HG02678 (cell line): Measurements from ENCODE around the gene CRACR2A.

Experiments used
- ATAC-seq: cut with Tn5 transposase; IDR thresholded peaks from one replicate; pipeline ENCODE4 v1.9.1; 2021; ENCODE audit warnings: mild to moderate bottlenecking, moderate library complexity; ENCODE audit not compliant: unreplicated experiment

CRACR2A gene

DNA sequence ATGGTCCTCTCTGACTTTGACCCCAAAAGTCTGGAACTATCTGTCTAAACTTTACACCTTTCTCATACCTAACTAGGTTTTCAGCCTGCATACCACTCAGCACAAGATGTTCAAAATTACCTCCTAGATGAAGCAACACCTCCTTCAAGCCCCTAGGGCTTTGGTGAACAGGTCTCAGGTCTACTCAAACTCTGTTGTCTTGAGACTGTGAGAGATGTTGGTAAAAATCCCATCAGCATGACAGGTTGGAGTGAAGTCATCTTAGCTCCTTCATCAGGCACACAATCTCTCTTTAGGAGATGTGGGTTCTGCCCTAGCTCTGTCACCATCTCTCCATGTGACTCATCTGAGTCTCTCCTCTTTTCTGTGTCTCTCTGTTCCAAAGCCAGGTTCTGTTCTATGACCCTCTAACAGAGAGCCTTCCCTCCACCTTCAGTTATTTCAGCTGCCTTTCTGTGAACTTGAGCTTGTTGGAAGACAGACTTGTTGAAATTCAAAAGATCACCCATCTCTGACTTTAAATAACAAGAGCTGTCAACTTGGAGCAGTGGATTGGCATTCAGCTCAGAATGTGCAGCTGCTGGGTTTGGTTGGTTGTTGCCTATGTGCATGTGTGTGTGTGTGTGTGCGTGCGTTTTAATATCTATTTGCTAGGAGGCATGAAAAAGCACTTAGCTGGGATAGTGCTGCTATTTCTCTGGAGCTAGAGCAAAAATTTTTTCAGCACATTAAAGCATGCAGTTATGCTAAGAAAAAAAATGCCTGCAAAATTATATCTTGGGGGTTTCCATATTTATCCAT lies 130.7 kb downstream of the CRACR2A start:
- ATAC-seq: no peak

DNA sequence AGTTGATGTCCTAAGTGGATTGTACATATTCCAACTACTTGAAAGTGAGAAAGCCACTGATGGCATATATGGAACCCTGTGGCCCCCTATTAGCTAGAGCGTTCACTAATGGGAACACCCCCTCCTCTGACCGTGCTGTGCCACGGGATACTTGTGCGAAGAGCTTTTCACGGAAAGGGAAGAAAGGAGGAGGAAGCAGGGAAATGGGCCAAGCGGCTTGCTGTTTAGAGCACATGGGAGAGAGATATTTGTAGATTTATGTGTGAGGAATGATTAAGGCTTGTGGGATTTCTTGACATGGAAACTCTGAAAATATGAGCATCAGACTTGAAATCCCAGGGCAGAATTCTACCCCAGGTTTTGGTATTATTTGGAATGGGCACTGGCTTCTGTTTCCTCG lies 132.1 kb downstream of the CRACR2A start:
- ATAC-seq: no peak

DNA sequence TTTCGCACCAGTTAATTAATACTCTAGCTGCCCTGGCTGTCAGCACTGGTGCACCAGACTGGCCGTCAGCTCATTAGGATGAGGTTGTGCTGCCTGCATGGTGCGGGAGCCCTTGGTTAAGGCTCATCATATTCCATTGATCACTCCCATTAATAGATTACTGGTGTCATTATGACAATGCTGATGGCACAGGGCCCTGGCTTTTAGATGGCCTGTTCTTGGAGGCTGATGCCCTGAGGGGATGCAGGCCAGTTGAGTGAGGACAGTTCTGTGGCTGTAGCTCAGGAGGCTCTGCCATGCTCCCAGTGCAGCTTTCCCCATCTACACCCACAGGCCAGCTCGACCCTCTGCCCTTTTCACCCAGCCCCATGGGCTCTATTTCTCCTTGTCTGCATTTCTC lies 135.3 kb downstream of the CRACR2A start:
- ATAC-seq: no peak

DNA sequence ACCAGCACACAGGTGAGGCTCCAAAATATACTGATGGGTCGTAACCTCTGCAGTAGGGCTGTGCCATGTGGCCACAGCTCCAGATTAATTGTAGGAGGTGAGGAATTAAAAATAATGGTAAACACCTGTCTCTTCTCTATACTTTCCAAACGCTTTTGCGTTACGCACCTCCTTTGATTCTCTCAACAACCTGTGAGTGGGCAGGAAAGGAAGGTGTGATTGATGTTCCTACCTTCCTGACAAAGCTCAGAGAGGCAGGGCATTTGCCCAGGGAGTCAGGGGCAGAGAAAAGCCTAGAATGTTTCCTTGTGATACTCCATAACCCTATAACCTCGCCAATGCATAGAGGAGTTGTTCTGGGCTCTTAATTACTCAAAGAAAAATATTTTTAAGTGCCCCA lies 137.0 kb downstream of the CRACR2A start:
- no peak for ATAC-seq

DNA sequence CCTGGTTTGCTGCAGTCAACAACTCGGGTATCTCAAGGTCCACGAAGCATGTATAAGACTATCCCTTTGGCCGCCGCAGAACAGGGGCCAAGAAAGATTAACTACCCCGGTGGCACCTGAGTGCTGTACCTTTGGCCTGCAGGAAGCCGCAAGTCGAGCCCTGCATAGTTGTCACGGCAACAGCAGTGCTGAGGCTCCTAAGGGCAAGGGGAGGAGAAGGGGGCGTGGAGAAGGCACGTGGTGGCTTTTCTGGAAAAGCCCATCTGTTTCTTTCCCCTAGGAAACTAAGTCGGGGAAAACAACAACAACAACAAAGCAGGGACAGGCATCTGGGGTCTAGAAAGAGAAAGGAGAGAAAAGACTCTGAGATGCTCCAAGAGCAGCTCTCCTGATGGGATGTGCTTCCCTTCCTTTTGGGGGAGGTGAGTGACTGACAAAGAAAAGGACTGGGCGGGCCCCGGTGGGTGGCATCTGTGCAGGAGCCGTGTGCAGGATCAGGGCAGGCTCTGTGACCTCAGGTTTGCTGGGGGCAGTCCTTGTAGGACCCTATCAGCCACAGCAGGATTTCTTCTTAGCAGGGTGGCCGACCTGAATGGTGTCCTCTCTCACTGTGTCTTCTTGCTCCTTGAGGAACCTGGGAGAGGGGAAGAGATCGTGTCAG lies 138.0 kb downstream of the CRACR2A start:
- no peak for ATAC-seq

DNA sequence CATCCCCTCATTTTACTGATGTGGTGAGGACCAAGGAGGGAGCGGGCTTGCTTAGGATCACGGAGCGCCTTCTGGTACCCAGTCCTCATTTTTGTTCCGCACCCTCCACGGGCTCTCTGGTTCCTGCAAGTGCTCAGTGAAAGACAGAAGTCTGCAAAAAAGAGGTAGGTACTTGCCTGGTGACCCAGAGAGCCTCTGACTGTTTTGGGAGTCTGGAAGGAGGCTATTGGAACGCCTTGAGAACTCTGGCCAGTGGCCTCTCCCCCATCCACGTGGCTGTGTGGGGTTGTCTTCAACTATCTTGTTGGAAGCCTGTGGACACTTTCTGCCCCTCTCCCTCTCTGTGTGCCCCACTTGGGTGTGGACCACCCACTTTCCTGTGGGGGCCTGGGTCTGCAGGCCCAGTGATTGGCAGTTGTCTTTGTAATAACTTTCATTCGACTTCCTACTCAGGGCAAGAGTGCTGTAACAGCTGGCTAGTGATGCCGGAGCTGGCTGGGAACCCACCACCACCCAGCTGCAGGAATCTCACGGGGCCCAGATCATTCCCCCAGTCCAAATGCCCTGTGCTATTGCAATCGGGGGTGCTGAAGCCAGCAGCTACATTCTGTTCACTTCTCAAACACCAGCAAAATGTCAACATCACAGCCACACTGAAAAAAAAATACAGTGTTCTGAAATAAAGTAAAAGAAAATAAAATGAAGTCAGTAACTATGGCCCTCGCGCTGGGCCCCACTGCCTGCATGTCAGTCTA lies 139.1 kb downstream of the CRACR2A start:
- no peak for ATAC-seq

DNA sequence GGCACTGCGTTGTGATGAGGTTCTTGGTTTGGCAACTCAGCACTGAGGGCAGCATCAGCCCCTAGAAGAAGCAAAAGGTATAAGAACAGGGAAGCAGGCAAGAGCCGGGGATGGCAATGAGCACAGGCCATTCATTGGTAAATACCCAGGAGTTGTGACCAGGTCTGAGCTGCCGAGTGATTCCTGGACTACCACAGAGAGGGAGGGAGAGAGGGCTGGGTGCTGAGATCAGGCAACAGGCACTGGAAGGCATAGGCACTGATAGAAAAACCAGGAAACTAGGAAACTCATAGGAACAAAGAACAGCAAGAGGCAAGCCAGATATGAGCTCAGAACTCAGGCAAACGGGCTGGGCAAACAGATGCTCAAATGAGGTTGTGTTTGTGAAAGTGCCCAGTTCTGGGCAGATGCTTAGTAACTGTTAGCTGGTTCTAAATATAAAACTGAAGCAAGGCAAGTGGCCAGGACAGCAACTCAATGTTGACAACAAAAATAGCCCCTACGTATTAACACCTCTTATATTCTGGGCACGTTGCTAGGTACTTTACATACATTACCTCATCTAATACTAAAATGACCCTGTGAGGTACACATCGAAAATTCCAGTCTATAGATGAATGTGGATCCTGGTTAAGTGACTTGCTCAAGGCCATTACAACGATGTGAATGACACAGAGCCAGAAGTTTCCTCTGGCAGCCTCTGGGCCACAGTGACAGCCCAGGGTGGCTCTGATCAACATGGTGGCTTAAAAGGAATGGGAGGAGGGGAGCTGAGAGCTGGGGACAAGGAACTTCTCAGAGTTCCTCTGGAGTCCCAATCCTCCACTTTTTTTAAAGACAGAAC lies 140.8 kb downstream of the CRACR2A start:
- ATAC-seq: no peak

DNA sequence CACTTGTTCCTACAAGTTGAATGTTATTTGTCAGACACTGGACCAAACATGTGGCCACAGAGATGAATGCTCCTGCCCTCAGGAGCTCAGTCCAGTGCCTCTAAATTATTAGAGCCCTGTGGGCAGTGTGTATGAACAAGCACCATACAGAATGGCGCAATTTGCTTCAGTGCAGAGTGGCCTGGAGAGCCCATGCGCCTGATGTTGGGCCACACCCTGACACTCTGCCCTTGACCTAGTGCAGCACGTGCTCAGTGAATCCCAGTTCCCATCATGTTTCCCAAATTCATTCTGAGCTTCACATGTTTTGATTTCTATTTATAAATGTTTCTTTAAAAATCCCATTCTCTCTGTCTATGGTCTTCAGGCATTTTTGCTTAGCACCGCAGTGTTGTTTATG lies 145.1 kb downstream of the CRACR2A start:
- ATAC-seq: no peak

DNA sequence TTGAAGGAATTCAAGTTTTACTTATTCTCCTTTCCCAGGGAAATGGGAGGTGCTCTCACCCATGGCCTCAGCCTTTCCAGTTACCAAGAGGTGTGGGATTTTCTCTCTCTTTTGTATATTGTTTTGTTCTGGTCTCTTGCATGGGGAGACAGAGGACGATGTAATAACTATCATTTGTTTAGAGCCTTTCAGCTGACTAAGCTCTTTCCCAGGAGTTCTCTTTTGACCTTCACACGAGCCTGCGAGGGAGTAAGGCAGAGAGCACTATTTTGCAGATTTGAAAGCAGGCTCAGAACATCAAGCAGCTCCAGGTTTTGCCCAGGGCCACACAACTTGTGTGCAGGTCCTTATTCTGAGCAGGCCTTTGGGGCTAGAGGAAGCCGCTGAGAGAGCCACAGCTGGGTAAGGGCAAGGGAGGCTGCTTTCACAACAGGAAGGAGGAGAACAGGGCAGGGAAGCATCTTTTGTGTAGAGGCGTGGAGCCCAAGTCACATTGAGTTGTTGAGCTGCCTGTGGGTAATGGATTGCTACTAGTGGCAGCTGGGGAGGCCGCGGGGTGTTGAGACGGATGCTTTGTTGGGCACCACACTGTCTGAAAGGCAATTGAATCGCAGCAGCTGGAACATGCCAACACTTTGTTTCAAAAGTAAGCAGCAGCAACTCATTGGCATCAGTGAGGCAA lies 145.7 kb downstream of the CRACR2A start:
- no peak for ATAC-seq

DNA sequence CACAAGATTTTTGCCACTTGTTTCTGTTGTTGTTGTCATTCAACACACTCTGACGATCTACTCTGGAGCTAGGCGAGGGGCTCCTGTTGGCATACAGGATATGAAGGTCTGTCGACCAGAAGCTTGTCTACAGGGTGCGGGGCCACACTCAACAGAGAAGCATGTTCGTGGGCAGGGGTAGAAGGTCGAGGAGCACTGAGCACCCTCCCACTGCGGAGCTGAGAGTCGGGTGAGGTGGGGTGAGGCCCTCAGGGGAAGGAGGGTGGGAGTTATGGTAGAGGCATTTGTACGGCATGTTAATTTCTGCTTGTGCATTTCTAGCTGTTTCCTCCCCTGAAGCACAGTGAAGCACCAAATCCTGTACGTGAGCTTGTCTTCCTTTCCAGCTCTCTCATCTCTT lies 146.8 kb downstream of the CRACR2A start:
- ATAC-seq: no peak

DNA sequence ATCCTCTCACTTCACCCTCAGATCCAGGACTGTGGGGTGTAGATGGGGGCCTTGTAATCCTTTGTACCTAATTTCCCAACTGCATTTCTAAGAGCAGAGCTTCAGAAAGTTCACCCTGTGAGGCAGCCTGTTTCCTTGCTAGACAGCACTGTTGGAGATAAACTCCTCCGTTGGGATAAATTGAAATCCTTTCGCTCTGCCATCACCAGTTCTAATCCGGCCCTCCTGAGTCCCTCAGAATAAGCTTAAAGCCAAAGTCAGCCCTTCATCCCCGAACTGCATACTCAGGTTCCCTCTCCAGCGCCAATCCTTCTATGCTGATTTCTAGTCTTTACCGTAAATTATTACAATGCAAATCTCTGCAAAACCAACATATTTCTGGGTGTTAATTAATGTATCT lies 147.2 kb downstream of the CRACR2A start:
- ATAC-seq: no peak

DNA sequence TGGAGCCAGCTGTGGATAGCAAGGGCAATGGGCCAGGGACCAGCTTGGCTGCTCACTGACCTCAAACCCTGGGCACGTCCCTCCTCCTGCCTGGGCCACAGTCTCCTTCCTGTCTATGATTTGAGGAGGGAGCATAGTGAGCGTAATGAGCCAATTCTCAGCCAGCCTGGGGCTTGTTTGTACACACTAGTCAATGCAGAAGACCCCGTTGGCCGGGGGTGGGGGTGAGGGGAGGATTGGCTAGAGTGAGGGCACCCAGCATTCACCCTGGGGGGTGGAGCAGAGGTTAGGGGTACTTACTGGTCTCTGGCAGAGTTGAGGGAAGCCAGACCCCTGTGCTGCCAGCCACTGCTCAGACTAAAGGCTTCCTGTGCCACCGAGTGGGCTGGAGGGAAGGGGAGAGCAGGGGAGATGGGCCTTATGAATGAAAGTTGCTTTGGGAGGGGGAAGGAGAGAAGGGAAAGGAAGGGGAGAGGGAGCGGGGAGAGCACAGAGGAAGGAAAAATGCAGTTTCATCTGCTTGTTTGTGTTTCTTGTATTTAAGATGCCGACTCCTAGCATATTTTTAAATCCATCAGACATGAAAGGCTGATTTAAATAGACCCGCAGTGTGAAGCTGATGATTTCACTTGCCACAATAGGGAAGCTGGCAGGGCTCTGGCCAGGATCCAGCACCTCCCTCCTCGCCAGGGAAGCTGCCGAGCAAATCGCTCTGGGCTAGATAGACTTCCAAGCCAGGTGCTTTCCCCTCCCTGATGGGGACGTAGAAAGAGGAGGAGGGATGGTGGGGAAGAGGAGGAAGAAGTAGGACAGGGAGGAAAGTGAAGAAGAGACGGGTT lies 147.9 kb downstream of the CRACR2A start:
- ATAC-seq: no peak

DNA sequence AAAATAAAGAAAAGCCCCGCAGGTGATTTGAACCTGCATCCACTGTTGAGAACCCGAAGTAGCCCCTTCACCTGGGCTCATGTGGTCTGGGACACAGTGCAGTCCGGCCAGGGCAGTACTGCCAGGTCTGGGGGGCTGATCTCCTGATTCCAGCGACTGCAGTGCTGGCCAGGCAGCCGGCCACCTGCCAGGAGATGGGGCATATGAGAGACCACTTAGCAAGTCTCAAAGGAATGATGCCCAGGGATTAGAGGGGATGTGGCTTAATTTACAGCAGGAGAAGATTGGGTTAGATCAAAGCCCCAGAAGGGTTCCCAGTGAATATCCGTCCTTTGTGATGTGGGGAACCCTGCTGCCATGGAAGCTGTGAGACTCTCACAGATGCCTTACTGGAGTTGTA lies 148.6 kb downstream of the CRACR2A start:
- no peak for ATAC-seq

DNA sequence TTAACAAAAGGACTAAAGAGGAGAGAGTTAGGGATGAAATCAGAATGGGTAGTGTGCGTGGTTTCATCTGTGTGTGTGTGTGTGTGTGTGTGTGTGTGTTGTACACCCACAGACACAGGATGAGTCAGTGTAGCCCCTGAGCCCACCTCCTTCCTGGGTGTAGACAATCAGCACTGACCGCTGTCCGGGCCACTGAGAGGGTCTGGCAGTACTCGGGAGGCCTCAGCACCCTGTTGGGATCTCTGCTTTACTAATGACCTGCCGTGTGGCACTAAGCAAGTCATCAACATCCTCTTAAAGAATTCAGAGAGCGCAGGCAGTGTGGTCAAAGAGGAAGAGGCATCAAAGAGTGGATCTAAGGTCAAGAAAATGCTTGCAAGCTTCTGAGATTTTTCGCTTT lies 149.3 kb downstream of the CRACR2A start:
- ATAC-seq: no peak

DNA sequence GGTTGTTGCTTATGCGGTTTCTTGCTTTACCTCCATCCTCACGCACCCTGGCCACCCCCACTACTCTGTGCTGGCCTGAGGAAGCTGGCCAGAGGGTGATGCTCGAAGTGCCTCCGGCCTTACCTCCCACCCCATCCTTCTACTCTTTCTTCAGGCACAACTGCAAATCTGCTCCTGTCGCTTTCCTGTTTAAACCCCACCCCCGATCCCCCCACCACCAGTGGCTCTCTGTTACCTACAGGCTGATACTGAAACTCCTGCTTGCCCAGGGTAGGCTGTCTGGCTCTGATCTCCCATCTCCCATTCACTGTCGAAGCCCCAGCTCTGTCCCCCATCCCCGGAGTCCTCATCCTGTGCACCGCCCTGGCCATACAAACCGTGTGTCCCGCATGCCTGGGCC lies 150.4 kb downstream of the CRACR2A start:
- ATAC-seq: no peak

DNA sequence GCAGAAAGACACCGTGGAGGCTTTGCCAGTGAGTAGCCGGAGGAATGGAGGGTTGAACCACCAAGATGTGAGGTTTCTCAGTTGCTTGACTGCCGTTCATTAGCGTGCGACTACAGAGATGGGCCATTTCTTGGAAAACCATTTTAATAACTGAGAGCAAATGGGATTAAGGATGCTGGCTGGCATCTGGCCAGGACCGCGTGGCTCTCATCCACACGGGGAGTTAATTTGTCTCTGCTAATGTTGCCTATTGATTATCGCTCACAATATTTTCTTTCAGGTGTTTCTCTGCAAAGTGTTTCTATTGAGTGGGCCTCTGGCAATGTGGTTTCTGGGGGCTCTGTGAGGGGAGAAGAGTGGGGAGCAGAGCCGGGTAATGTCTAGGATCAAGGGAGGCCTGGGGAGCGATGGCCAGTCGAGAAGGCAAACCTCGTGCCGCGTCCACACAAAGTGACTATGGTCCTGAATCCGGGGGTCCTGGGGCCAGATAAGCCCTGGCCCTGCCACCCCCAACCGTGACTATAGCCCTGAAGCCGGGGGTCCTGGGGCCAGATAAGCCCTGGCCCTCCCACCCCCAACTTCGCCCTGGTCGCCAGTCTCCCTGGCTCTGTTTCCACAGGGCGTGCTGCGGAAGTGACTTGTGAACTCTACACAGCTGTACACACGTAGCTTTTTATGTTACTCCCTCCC lies 151.3 kb downstream of the CRACR2A start:
- no peak for ATAC-seq

DNA sequence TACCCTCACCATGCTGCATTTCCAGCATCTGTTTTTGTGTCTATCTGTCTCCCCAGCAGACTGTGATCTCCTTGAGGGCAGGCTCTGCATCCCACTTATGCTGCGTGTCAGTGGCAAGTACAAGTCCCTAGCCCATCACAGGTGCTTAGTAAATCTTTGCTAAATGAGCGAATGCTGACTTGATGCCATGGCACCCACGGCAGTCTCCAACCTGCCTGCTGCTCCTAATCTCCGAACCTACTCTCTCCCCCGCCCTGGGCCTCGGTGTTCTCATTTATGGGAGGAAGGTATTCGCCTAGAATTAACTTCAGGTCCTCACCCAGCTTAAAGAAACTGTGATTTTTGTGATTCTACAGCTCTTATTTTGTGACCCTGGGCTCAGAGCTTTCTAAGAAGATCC lies 152.0 kb downstream of the CRACR2A start:
- ATAC-seq: no peak

DNA sequence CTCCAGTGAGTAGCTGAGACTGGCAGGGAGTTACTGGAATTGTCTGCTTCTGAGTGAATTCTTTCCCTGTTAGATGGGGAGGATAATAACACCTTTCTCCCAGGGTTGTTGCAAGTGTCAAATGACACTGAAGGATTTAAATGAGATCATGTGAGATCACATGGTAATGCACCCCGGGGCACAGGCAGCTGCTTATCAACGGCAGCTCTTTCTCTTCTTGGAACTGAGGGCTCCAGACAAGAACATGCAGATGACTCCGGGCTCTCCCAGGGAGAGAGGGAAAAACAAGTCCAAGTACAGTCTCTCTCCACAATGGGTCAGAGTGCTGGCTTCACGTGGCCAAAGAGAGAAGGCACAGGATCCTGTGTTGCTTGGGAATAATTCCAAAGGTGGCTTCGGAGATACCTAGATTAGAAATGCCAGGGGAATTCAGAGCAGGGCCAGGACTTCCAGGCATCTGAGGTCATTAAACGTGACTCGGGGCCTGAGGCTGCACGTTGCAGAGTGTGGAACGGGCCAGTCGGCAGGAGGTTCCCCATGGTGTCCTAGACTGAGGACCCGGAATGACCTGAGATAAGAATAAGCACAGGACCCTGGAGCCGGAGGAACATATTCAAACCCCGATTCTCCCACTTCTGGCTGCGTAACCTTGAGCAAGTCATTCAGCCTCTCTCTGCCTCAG lies 152.7 kb downstream of the CRACR2A start:
- ATAC-seq: no peak
